ENCODE measurements around the gene COA1. TPM values are rescaled to one million over a fixed set of nuclear protein-coding genes. Genes with fewer than 3 reads are reported as not detected.
"Not testable (repeated sequence)": the region's sequence is repeated elsewhere in the genome, so short reads cannot be mapped to it uniquely, and the experiment has no call there.

The COA1 gene
- total RNA-seq, 1 experiment from 2014 or later: 134 TPM

- Histone ChIP-seq H3K9me3 (replicated peaks) (no peaks in the 10 kb centered on the region), H3K4me1 (no peaks in the 10 kb centered on the region; the same call in none of the 2 replicates), H3K4me3 (no peak overlapping the region), H3K27me3 (no peaks in the 10 kb centered on the region), H3K27ac (no peak overlapping the region), H3K36me3 (no peaks in the 10 kb centered on the region)
- DNase-seq: no peak
These were observed 34.0 kb downstream of the COA1 start for GRCh38 chr7:43695365-43695764.

GRCh38 chr7:43694399-43694748 lies 34.9 kb downstream of the COA1 start:
- H3K36me3 ChIP-seq: no peaks in the 10 kb centered on the region
- DNase-seq: no peak
- H3K27ac ChIP-seq: no peak overlapping the region
- no peaks in the 10 kb centered on the region; the same call in none of the 2 replicates for H3K4me1 ChIP-seq
- no peaks in the 10 kb centered on the region for H3K9me3 ChIP-seq (replicated peaks)
- H3K27me3 ChIP-seq: no peaks in the 10 kb centered on the region
- no peak overlapping the region for H3K4me3 ChIP-seq

- no peaks in the 10 kb centered on the region for H3K27me3 ChIP-seq
- no peak overlapping the region for H3K27ac ChIP-seq
- no peaks in the 10 kb centered on the region for H3K36me3 ChIP-seq
- H3K9me3 ChIP-seq (replicated peaks): no peaks in the 10 kb centered on the region
- H3K4me1 ChIP-seq: no peaks in the 10 kb centered on the region; the same call in none of the 2 replicates
- no peak overlapping the region for H3K4me3 ChIP-seq
- no peak for DNase-seq
These were observed 35.5 kb downstream of the COA1 start for GRCh38 chr7:43693687-43694398.

GRCh38 chr7:43692582-43693373 lies 36.5 kb downstream of the COA1 start:
- no peak overlapping the region for H3K27ac ChIP-seq
- H3K4me1 ChIP-seq: no peaks in the 10 kb centered on the region; the same call in none of the 2 replicates
- no peaks in the 10 kb centered on the region; the same call in 1 of the 2 replicates for H3K36me3 ChIP-seq
- no peaks in the 10 kb centered on the region for H3K27me3 ChIP-seq
- H3K9me3 ChIP-seq (replicated peaks): 0 out of 2 replicates have a peak, but pooled peaks cover 6% of the 10 kb centered on the region
- DNase-seq: peak in 1 of 2 experiments; percentile 41
- no peak overlapping the region for H3K4me3 ChIP-seq

GRCh38 chr7:43691611-43692010 lies 37.7 kb downstream of the COA1 start:
- H3K36me3 ChIP-seq: no peaks in the 10 kb centered on the region; the same call in 1 of the 2 replicates
- no peaks in the 10 kb centered on the region for H3K27me3 ChIP-seq
- 0 out of 2 replicates have a peak, but pooled peaks cover 6% of the 10 kb centered on the region for H3K9me3 ChIP-seq (replicated peaks)
- H3K27ac ChIP-seq: no peak overlapping the region
- no peak for DNase-seq
- no peak overlapping the region for H3K4me3 ChIP-seq
- H3K4me1 ChIP-seq: no peaks in the 10 kb centered on the region; the same call in none of the 2 replicates

GRCh38 chr7:43689115-43689514 lies 40.2 kb downstream of the COA1 start:
- Histone ChIP-seq H3K36me3 (no peaks in the 10 kb centered on the region; the same call in 1 of the 2 replicates), H3K9me3 (replicated peaks) (0 out of 2 replicates have a peak, but pooled peaks cover 6% of the 10 kb centered on the region), H3K4me3 (no peak overlapping the region), H3K4me1 (no peaks in the 10 kb centered on the region; the same call in none of the 2 replicates), H3K27ac (no peak overlapping the region), H3K27me3 (no peaks in the 10 kb centered on the region)
- no peak for DNase-seq

- not testable (repeated sequence) for H3K4me3 ChIP-seq; DNase-seq; H3K27me3 ChIP-seq; H3K9me3 ChIP-seq (replicated peaks); H3K27ac ChIP-seq; H3K36me3 ChIP-seq; H3K4me1 ChIP-seq
These were observed 41.5 kb downstream of the COA1 start for GRCh38 chr7:43687866-43688265.

- DNase-seq: no peak
- no peaks in the 10 kb centered on the region; the same call in 1 of the 2 replicates for H3K36me3 ChIP-seq
- no peak overlapping the region for H3K27ac ChIP-seq
- 0 out of 2 replicates have a peak, but pooled peaks cover 6% of the 10 kb centered on the region for H3K9me3 ChIP-seq (replicated peaks)
- no peaks in the 10 kb centered on the region for H3K4me1 ChIP-seq
- no peak overlapping the region for H3K4me3 ChIP-seq
- H3K27me3 ChIP-seq: no peaks in the 10 kb centered on the region
These were observed 42.3 kb downstream of the COA1 start for GRCh38 chr7:43686991-43687390.

GRCh38 chr7:43680736-43681135 lies 48.6 kb downstream of the COA1 start:
- Histone ChIP-seq H3K36me3 (no peaks in the 10 kb centered on the region), H3K27me3 (no peaks in the 10 kb centered on the region), H3K9me3 (replicated peaks) (no peaks in the 10 kb centered on the region), H3K4me1 (no peaks in the 10 kb centered on the region), H3K4me3 (no peak overlapping the region), H3K27ac (no peak overlapping the region)
- no peak for DNase-seq

GRCh38 chr7:43679210-43680068 lies 49.9 kb downstream of the COA1 start:
- no peak for DNase-seq
- H3K27me3 ChIP-seq: no peaks in the 10 kb centered on the region
- H3K9me3 ChIP-seq (replicated peaks): no peaks in the 10 kb centered on the region
- no peaks in the 10 kb centered on the region for H3K4me1 ChIP-seq
- no peaks in the 10 kb centered on the region for H3K36me3 ChIP-seq
- H3K27ac ChIP-seq: no peak overlapping the region
- no peak overlapping the region for H3K4me3 ChIP-seq

GRCh38 chr7:43678315-43678714 lies 51.0 kb downstream of the COA1 start:
- H3K27me3 ChIP-seq: no peaks in the 10 kb centered on the region

GRCh38 chr7:43677864-43678263 lies 51.5 kb downstream of the COA1 start:
- H3K27ac ChIP-seq: no peak overlapping the region
- H3K27me3 ChIP-seq: no peaks in the 10 kb centered on the region
- H3K9me3 ChIP-seq (replicated peaks): no peaks in the 10 kb centered on the region; the same call in 1 of the 2 replicates
- H3K36me3 ChIP-seq: no peaks in the 10 kb centered on the region
- DNase-seq: no peak
- no peaks in the 10 kb centered on the region for H3K4me1 ChIP-seq
- H3K4me3 ChIP-seq: no peak overlapping the region

More at GRCh38 chr7:43678315-43678714, 51.0 kb downstream of the COA1 start:
- no peak for DNase-seq
- H3K27ac ChIP-seq: no peak overlapping the region
- H3K4me1 ChIP-seq: no peaks in the 10 kb centered on the region
- no peaks in the 10 kb centered on the region for H3K36me3 ChIP-seq
- no peaks in the 10 kb centered on the region; the same call in 1 of the 2 replicates for H3K9me3 ChIP-seq (replicated peaks)
- H3K4me3 ChIP-seq: no peak overlapping the region

- Histone ChIP-seq H3K27me3 (no peaks in the 10 kb centered on the region), H3K36me3 (0 out of 2 replicates have a peak, but pooled peaks cover 2% of the 10 kb centered on the region), H3K27ac (no peak overlapping the region), H3K4me3 (no peak overlapping the region), H3K9me3 (replicated peaks) (no peaks in the 10 kb centered on the region; the same call in none of the 2 replicates), H3K4me1 (no peaks in the 10 kb centered on the region)
- DNase-seq: no peak
These were observed 54.5 kb downstream of the COA1 start for GRCh38 chr7:43674559-43675436.

Data from SJCRH30 (cell line).